K562 (cell line): ENCODE results near the gene RBL1. TPM values are rescaled to one million over a fixed set of nuclear protein-coding genes. Genes with fewer than 3 reads are reported as not detected.

Experiments
- ATAC-seq: fragments of 200-7000 bp; cut with Tn5 transposase; 3 replicates; pipeline ENCODE4 v1.9.1; 2020; ENCODE audit warnings: moderate library complexity
- BruUV-seq: library from RNA; stranded (reverse); fragments of 400-500 nt; replicated peaks from 2 replicates; lab custom pipeline; 2021; lab: Mats Ljungman, UMichigan
- CTCF ChIA-PET: fragments of 300-600 bp; formaldehyde crosslinking; extraction: SDS; loops from one replicate; lab custom pipeline; 2021; ENCODE audit warnings: low intra/inter-chr PET ratio; lab: Yijun Ruan, JAX
- POLR2A ChIA-PET: fragments of 300-600, 350-650 bp; sonication (Branson Sonifier 250); formaldehyde crosslinking; extraction: SDS; loops from one replicate; lab custom pipeline; 2021; ENCODE audit warnings: antibody characterized with exemption, inconsistent platforms; lab: Yijun Ruan, JAX
- DNase-seq, 4 experiments: peaks; one replicate each; pipeline versions ENCODE4 v3.0.0 to v3.0.0-alpha.2; 2011 to 2018; ENCODE audit warnings: low spot score in 3 of 4, mixed read lengths in 3 of 4; ENCODE audit errors: extremely low read depth in 1 of 4
- FAIRE-seq: peaks from 2 replicates; lab custom pipeline; 2011; peaks lifted over from hg19 to GRCh38; lab: Jason Lieb, UNC
- H2AFZ ChIP-seq: 2 replicates; pipeline ENCODE4 v1.6.0; 2011; ENCODE audit warnings: low read depth, low read length, control low read depth, inconsistent platforms
- H3K27ac ChIP-seq: fragments of 200-600 bp; 3 replicates; pipeline ENCODE4 v1.8.0; 2011; ENCODE audit warnings: low read depth, mild to moderate bottlenecking, control low read depth, inconsistent platforms, low read length, moderate library complexity, mixed read lengths; ENCODE audit errors: extremely low read depth
- H3K27me3 ChIP-seq, 2 experiments: fragments of 300-600 bp in 1 of 2; 2 replicates in 1 of 2; 3 replicates in 1 of 2; pipeline versions ENCODE4 v1.6.0 to v1.8.0; 2011; ENCODE audit warnings: inconsistent platforms in 2 of 2, low read length in 2 of 2, mild to moderate bottlenecking in 1 of 2, mixed read lengths in 1 of 2, moderate library complexity in 1 of 2; ENCODE audit not compliant: control insufficient read depth in 2 of 2, insufficient read depth in 2 of 2
- H3K36me3 ChIP-seq: fragments of 300-600 bp; 3 replicates; pipeline ENCODE4 v1.8.0; 2011; ENCODE audit warnings: mild to moderate bottlenecking, low read length, inconsistent platforms; ENCODE audit not compliant: control insufficient read depth, insufficient read depth
- H3K4me1 ChIP-seq, 2 experiments: fragments of 200-600 bp in 1 of 2; replicated peaks in 1 of 2; 2 replicates in 1 of 2; 3 replicates in 1 of 2; pipeline versions ENCODE4 v1.5.1 to v1.8.0; 2011; ENCODE audit warnings: inconsistent platforms in 2 of 2, low read length in 2 of 2, mild to moderate bottlenecking in 1 of 2, mixed read lengths in 1 of 2, moderate library complexity in 1 of 2; ENCODE audit not compliant: control insufficient read depth in 2 of 2, insufficient read depth in 2 of 2
- H3K4me2 ChIP-seq: 2 replicates; pipeline ENCODE4 v1.6.1; 2011; ENCODE audit warnings: low read length, control low read depth, inconsistent platforms, mixed read lengths; ENCODE audit not compliant: insufficient read depth
- H3K4me3 ChIP-seq: fragments of 200-600 bp; sonication (generic), shearing (Covaris generic); 2 replicates; pipeline ENCODE4 v1.5.1; 2016; ENCODE audit warnings: control low read depth, inconsistent platforms
- H3K79me2 ChIP-seq: fragments of 200-600 bp; 3 replicates; pipeline ENCODE4 v1.8.0; 2011; ENCODE audit warnings: low read length, inconsistent platforms; ENCODE audit not compliant: control insufficient read depth, insufficient read depth
- H3K9ac ChIP-seq, 2 experiments: 2 replicates each; pipeline versions ENCODE4 v1.6.0 to v1.6.1; 2011; ENCODE audit warnings: low read depth in 2 of 2, low read length in 2 of 2, control low read depth in 1 of 2, inconsistent platforms in 1 of 2, mild to moderate bottlenecking in 1 of 2, mixed read lengths in 1 of 2; ENCODE audit not compliant: insufficient read depth in 1 of 2
- H3K9me1 ChIP-seq: one replicate; pipeline ENCODE4 v1.6.0; 2011; ENCODE audit warnings: inconsistent platforms, mild to moderate bottlenecking, low read length, moderate library complexity; ENCODE audit not compliant: control insufficient read depth, insufficient read depth
- H3K9me3 ChIP-seq: replicated peaks from 2 replicates; pipeline ENCODE4 v1.5.1; 2011; ENCODE audit warnings: low read depth, low read length, inconsistent platforms; ENCODE audit not compliant: control insufficient read depth, insufficient read depth
- H4K20me1 ChIP-seq: replicated peaks from 2 replicates; pipeline ENCODE4 v1.6.1; 2011; ENCODE audit warnings: low read length, inconsistent platforms, mixed read lengths; ENCODE audit not compliant: control insufficient read depth, insufficient read depth
- CREM ChIP-seq: IDR thresholded peaks from 2 replicates; pipeline ENCODE4 v1.6.1; 2014; ENCODE audit warnings: antibody characterized with exemption, low read depth
- FOSL1 ChIP-seq: fragments of 200-800 bp; sonication (Bioruptor generic); conservative IDR thresholded peaks from 2 replicates; pipeline ENCODE4 v1.6.1; 2016; ENCODE audit warnings: missing genetic modification characterization, missing compliant biosample characterization
- HDAC1 ChIP-seq, 2 experiments: fragments of 450-650 bp; IDR thresholded peaks; 2 replicates each; pipeline ENCODE4 v1.6.1; 2016 to 2017; ENCODE audit warnings: inconsistent platforms in 1 of 2, mild to moderate bottlenecking in 1 of 2, moderate library complexity in 1 of 2
- ZNF655 ChIP-seq: fragments of 250-450 bp; sonication (Bioruptor Pico); IDR thresholded peaks from 2 replicates; pipeline ENCODE4 v1.5.0; 2021
- WGBS: fragments of 100-300 bp; shearing (Covaris generic); methylation state at CpG from one replicate; pipeline ENCODE4 v1.1.6; 2016; ENCODE audit warnings: low coverage, mixed read lengths; ENCODE audit not compliant: insufficient coverage; ENCODE audit errors: missing lambda C conversion rate; 5-methylcytosine and 5-hydroxymethylcytosine counted together
- in situ Hi-C: fragments of 300-500 bp; cut with MboI; formaldehyde crosslinking; loops from 4 replicates; pipeline ENCODE4 v1.15.0; 2018; ENCODE audit warnings: inconsistent platforms, mixed read lengths
- intact Hi-C: fragments of 100-400 bp; cut with micrococcal nuclease; formaldehyde crosslinking; loops from 2 replicates; pipeline ENCODE4 v1.14.2; 2022
- polyA plus RNA-seq, 8 experiments: library from polyadenylated mRNA; depleted of rRNA in 4 of 8; stranded (reverse) in 5 of 8; unstranded in 3 of 8; fragments of >200 nt; fragmentation: Nextera tagmentation in 2 of 8; fragmentation: Illumina TruSeq in 1 of 8; extraction: Ambion mirVana in 2 of 8; extraction: Trizol in 1 of 8; gene quantifications; 2 replicates each; pipeline versions ENCODE4 v1.2.1 to v1.2.3, GENCODE V29; 2011 to 2014; ENCODE audit warnings: inconsistent platforms in 1 of 8, missing spikeins in 1 of 8
- total RNA-seq, 7 experiments: library from RNA; depleted of rRNA in 6 of 7; stranded (reverse); fragments of >200 nt in 6 of 7; fragmentation: Illumina TruSeq in 2 of 7; extraction: Trizol in 2 of 7; gene quantifications; 2 replicates each; pipeline versions ENCODE4 v1.2.1 to v1.2.3, GENCODE V29; 2011 to 2021; ENCODE audit warnings: low replicate concordance in 1 of 7

RBL1 gene
- total and polyA plus RNA-seq, 9 of the 15 experiments (the other 6 are each of a cell fraction or from before 2014, with no cell fraction given), result 4.0 to 25.9 (median 15.6) TPM

DNA sequence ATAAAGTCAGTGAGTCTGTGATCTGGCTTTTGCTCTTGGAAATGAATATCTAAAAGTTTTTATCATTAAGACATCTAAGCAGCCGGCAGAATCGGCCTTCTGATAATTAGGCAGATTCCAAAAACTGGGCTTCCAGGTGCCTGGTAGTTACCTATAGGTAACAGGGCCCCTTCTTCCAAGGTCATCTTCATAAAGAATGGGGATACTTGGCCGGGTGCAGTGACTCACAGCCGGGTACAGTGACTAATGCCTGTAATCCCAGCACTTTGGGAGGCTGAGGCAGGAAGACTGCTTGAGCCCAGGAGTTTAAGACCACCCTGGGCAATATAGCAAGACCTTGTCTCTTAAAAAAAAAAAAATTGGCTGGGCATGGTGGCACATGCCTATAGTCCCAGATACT lies 12.9 kb upstream of the RBL1 start:
- no peak overlapping the region for H3K9ac ChIP-seq
- CTCF ChIA-PET, result no interaction called here
- no peaks in the 10 kb centered on the region for H4K20me1 ChIP-seq
- intact Hi-C loops (no loop called here), in situ Hi-C loops (no loop called here)
- H3K36me3 ChIP-seq, result no peaks in the 10 kb centered on the region
- H3K4me1 ChIP-seq, result no peaks in the 10 kb centered on the region; a peak in 1 of 5 replicates
- no peak for DNase-seq
- no peak overlapping the region for H3K27ac ChIP-seq
- FAIRE-seq, result no peak
- H3K4me2 ChIP-seq, result no peak overlapping the region
- H3K79me2 ChIP-seq, result no peaks in the 10 kb centered on the region
- H3K4me3 ChIP-seq, result no peak overlapping the region
- no peaks in the 10 kb centered on the region for H3K9me1 ChIP-seq
- no TSS peak for BruUV-seq
- no peaks in the 10 kb centered on the region for H3K27me3 ChIP-seq
- peak; percentile 36 for TF ChIP-seq FOSL1 (tag)
- TF ChIP-seq HDAC1 (IDR thresholded peaks at IDR 0.05), result no peak
- TF ChIP-seq, all 486 proteins: peak for 1
- 23% methylated on average over 4 of the region's 4 CpGs for WGBS
- no peak for ATAC-seq
- POLR2A ChIA-PET, result interaction anchor here (0.8 kb wide), 2 partner anchors 13 to 23 kb away, joined by 3 read pairs; no protein-coding TSS in a partner anchor
- Histone ChIP-seq H2AFZ (0 out of 2 replicates have a peak overlapping the region, but pooled peaks have one; percentile 35), H3K9me3 (no peaks in the 10 kb centered on the region)

GRCh38 chr20:37102571-37102970 lies 6.8 kb upstream of the RBL1 start:
- no peak overlapping the region for H3K4me3 ChIP-seq
- H3K4me1 ChIP-seq, result peaks cover under 1 to 4% of the 10 kb centered on the region in 2 experiments; a peak in 1 of 5 replicates
- DNase-seq, result no peak
- in situ Hi-C loops (no loop called here), intact Hi-C loops (no loop called here)
- 43% methylated on average over 6 of the region's 6 CpGs for WGBS
- no peaks in the 10 kb centered on the region for H3K9me3 ChIP-seq
- ChIA-PET POLR2A (interaction anchor here (0.6 to 1.0 kb wide), 2 partner anchors 77 to 80 kb away, joined by 3 read pairs; partner anchors contain the start of genes MROH8 and RPN2), CTCF (no interaction called here)
- H3K9ac ChIP-seq, result peak overlapping the region in 1 of 2 experiments; percentile 73; a peak in 1 of 4 replicates
- peak overlapping the region; percentile 51; the same call in 1 of the 2 replicates for H2AFZ ChIP-seq
- ATAC-seq, result 0 out of 3 replicates have a peak, but pooled peaks have one; percentile 33
- H3K9me1 ChIP-seq, result no peaks in the 10 kb centered on the region
- FAIRE-seq, result no peak
- no peak overlapping the region for H3K27ac ChIP-seq
- no peaks in the 10 kb centered on the region for H4K20me1 ChIP-seq
- H3K27me3 ChIP-seq, result no peaks in the 10 kb centered on the region
- H3K36me3 ChIP-seq, result no peaks in the 10 kb centered on the region
- TF ChIP-seq ZNF655 (CRISPR knock-in tag) (no peak), CREM (no peak)
- H3K4me2 ChIP-seq, result no peak overlapping the region; the same call in 1 of the 2 replicates
- BruUV-seq, result no TSS peak
- H3K79me2 ChIP-seq, result no peaks in the 10 kb centered on the region
